VCaP (cell line): ENCODE measurements around the gene ABCA9.
"Not testable (repeated sequence)": the region's sequence is repeated elsewhere in the genome, so short reads cannot be mapped to it uniquely, and the experiment has no call there.

Experiments used
- H3K27ac ChIP-seq: fragments of 450-650 bp; 2 replicates; pipeline ENCODE4 v1.5.1; 2017
- TF ChIP-seq, protein P1 (sequence below): fragments of 450-650 bp; conservative IDR thresholded peaks from 2 replicates; pipeline ENCODE4 v1.5.1; 2017; ENCODE audit warnings: mild to moderate bottlenecking, moderate library complexity

Gene ABCA9

DNA sequence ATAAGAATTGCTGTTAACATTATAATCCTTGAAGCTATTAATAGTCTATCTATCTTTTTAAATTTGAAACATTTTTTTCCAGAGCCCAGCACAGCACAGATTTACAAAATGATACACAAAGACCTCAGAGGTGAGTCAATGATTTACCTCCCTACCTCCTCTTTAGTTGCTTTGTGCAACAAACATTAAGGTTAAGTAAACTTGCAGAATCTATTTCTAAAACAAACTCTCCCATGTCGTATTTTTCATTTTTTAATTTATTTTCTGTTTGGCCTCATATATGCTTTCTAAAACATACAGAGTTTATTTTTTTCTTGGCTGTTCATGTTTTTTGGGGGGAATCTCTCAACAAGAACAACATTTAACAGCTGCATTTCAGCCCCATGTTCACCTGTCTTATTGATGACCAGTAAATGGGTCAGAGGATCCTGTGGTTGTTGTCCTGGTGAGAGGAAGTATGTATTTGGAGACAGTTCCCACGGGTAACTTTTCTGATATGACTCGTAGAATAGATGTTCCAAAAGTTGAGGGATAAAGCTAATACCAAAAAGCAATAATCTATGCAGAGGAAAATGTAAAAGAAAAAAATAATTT lies 42.6 kb downstream of the ABCA9 start:
- TF ChIP-seq, protein P1, sequence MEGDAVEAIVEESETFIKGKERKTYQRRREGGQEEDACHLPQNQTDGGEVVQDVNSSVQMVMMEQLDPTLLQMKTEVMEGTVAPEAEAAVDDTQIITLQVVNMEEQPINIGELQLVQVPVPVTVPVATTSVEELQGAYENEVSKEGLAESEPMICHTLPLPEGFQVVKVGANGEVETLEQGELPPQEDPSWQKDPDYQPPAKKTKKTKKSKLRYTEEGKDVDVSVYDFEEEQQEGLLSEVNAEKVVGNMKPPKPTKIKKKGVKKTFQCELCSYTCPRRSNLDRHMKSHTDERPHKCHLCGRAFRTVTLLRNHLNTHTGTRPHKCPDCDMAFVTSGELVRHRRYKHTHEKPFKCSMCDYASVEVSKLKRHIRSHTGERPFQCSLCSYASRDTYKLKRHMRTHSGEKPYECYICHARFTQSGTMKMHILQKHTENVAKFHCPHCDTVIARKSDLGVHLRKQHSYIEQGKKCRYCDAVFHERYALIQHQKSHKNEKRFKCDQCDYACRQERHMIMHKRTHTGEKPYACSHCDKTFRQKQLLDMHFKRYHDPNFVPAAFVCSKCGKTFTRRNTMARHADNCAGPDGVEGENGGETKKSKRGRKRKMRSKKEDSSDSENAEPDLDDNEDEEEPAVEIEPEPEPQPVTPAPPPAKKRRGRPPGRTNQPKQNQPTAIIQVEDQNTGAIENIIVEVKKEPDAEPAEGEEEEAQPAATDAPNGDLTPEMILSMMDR, result no peak
- no peak overlapping the region for H3K27ac ChIP-seq

DNA sequence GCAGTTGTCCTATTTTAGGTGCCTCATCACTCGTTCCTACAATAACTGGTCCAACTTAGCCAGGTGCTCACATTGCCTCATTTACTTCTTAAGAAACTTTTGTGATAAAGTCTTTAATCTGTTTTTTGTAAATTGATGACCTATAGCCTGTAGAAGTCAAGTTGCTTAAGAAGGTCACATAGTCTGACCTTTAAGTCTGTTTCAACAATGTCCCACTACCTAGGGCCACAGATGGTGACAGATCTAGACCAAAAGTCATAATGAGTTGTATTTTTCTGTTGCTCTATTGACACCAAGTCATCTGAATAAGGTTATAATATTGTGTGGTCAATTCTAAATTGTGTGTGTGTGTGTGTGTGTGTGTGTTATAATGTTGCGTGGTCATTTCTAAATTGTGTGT lies 45.1 kb downstream of the ABCA9 start:
- TF ChIP-seq, protein P1, result no peak

DNA sequence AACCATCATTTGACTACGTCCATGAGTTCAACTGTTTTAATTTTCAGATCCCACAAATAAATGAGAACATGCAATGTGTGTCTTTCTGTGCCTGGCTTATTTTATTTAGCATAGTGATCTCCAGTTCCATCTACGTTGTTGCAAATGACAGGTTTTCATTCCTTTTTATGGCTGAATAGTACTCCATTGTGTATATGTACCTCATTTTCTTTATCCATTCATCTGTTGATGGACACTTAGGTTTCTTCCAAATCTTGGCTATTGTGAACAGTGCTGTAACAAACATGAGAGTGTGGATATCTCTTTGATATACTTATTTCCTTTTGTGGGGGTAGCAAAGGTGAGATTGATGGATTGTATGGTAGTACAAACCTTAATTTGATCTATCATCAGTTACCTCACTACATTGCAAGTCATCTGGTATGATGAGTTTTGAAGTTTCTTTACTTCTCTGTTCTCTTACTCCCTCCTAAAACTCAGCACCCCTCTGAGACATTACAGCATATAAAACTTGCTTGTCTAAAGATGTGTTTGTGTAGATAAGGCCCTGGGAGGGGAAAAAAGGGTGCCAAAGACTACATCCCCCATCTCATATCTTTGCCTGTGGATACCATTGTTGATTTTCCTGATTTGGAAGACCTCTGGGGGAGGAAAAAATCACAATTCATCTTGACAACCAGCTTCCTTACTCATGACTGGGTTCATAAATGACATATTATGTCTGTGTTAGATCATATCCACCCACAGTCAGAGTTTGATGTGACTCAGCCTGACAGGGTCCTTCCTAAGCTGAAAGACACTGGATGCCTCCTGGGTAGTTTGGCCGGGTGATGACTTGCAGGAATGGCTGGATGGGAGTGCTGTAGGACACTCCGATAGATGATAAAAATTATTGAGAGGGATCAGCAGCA lies 47.6 kb downstream of the ABCA9 start:
- no peak overlapping the region for H3K27ac ChIP-seq
- TF ChIP-seq, protein P1, result no peak

More for the DNA sequence above, 45.1 kb downstream of the ABCA9 start:
- H3K27ac ChIP-seq, result no peak overlapping the region

DNA sequence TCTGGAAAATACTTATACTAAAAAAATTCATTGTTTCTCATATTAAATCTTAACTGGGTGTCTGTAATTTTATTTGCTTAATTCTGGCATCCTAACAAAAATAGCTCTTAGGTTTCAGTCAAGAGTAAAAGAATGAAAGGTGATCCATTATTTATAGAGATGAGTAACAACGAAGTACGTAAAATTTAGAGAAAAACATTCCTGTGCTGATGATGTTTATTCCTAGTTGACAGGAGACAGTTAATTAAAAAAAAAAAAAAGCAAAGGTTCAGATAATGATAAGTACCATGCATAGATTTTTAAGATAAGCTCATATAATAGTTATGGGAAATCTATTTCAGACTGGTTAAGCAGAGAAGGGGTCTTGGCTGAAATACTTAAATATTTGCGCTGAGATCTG lies 50.8 kb downstream of the ABCA9 start:
- TF ChIP-seq, protein P1, result no peak
- H3K27ac ChIP-seq, result no peak overlapping the region

DNA sequence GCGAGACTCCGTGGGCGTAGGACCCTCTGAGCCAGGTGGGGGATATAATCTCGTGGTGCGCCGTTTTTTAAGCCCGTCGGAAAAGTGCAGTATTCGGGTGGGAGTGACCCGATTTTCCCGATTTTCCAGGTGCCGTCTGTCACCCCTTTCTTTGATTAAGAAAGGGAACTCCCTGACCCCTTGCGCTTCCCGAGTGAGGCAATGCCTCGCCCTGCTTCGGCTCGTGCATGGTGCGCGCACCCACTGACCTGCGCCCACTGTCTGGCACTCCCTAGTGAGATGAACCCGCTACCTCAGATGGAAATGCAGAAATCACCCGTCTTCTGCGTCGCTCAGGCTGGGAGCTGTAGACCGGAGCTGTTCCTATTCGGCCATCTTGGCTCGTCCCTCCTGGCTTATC lies 56.0 kb downstream of the ABCA9 start:
- H3K27ac ChIP-seq, result not testable (repeated sequence)

DNA sequence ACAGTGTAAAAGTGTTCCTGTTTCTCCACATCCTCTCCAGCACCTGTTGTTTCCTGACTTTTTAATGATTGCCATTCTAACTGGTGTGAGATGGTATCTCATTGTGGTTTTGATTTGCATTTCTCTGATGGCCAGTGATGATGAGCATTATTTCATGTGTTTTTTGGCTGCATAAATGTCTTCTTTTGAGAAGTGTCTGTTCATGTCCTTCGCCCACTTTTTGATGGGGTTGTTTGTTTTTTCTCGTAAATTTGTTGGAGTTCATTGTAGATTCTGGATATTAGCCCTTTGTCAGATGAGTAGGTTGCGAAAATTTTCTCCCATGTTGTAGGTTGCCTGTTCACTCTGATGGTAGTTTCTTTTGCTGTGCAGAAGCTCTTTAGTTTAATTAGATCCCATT lies 61.0 kb downstream of the ABCA9 start:
- not testable (repeated sequence) for H3K27ac ChIP-seq

DNA sequence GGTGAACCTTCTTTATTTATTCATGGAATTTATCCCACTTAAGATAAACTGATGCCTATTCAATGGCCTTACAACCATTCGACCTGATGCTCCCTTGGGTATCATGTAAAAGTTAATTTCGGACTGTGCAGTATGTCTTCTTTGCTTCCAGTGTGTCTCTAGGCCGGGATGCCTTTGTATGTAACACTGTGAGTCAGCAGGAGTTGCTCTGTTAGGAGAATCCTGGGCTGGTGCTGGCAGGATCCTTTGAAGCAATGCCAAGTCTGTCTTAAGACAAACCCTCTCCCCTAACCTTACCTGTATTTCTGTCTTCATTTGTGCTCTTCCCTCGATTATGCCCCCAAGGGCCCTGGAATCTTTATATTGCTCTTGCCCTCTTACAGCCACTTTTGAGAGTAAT lies 67.6 kb downstream of the ABCA9 start:
- no peak overlapping the region for H3K27ac ChIP-seq
- TF ChIP-seq, protein P1, result no peak

DNA sequence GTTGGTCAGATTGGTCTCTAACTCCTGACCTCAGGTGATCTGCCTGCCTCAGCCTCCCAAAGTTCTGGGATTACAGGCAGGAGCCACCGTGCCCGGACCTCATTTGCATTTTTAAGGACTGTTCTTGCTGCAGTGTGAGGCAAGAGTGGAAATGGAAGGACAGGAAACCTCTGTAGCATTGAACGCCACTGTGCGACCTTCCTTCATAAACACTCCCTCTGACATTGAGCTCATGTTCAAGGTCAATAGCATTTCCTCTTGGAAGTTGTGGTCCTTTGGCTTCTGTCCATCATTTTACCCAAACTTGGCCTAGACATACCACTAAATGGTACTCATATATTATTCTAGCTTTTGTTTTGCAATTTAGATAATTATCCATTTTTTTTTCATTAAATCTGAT lies 72.8 kb downstream of the ABCA9 start:
- TF ChIP-seq, protein P1, result no peak

More for the DNA sequence above, 72.8 kb downstream of the ABCA9 start:
- H3K27ac ChIP-seq, result no peak overlapping the region
